ENCODE measurements around the gene PTTG2.

The PTTG2 gene

GRCh38 chr4:37989398-37990260, 29.4 kb downstream of the PTTG2 start:
- no peak for DNase-seq

- no peak for DNase-seq
These were observed 30.6 kb downstream of the PTTG2 start for GRCh38 chr4:37990731-37991245.

DNA sequence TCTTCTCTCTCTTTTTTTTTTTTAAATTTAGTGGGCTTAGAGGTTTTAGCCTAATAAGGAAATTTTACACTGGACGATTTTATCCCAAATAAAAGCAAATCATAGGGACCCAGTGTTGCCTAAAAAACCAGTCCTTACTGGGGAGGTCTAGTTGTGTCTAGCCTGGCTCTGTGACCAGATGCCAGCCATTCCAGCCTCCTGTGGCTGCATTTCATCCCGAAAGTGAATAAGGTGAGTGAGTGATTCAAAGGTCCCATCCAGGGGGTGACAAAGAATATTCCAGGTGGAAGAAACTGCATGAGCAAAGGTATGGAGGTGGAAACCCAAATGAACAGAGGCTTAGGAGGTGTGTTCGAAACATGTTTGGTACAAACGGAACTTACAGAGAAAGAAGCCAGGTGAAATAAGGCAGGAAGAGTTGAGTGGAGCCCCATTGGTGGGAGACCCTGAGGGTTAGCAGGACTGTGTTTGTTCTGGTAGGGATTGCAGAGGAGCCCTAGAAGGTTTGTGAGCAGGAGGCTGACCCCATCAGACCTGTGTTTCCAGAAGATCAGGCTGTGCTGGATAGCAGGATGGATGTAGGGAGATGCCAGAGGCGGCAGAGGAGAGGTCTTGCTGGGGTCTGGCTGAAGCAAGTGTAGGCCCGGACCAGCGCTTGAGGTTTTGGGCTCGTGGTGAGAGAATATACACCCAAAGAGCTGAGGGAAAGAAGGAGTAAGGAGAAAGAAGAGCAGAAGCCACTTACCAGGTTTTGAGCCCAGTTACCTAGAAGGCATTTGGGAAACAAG, 31.6 kb downstream of the PTTG2 start:
- no peak for DNase-seq

DNA sequence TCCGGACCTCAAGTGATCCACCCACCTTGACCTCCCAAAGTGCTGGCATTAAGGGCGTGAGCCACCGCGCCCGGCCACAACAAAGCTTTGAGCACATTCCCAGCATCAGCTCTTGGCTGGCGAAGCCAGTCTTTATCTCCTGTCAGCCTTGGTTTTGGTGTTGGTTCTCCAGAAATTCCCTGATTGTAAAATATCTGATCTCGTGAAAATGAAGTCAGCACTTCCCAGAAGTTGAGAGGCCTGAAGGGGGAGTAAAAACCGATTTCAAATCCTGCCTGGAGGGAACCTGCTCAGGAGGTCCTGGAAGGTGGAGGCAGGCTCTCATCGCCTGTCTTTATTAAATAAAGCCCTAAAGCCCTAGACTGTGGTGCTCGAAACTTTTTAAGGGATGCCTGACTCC, 33.6 kb downstream of the PTTG2 start:
- DNase-seq, result no peak

DNA sequence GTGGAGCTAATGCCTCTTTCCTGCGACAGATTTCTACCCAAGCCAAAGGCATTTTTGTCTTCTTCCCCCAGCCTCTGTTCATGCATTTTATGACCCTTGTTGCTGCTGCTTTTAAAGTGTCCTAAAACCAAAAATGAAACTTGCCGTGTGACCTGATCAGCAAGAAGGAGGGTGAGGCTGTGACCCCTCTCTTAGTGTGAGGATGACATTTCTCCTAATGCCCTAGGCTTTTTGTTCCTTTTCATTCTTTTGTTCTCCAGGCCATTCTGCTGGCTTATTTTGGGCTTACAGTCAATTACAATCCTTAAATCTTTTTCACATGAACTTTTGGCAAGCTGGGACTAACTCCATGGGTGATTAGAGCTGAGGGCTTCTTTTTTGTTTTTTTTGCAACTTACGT, 34.4 kb downstream of the PTTG2 start:
- no peak for DNase-seq

DNA sequence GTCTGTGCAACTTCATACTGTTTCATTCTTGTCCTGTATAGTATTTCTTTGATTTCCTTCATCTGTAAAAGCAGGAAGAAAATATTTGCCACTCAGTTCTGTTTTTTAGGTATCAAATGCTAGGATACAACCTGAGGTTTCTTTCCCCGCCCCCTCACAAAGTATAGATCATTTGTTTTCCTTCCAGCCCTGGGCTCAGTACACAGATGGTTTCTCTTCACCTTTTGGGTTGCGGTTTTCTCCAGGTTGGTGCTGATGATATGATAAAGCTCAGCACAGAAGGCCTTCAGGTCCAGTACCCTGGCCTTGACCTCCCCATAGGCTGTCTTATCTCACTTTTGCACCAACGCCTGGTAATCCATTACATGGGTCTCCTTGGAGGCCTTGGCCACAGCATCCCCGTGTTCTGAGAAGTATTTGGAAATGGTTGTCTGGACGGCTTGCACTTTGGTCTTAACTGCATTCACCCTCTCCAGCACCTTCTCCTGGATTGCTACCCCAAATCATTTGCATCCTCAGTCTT, 35.2 kb downstream of the PTTG2 start:
- no peak for DNase-seq

- no peak for DNase-seq
These were observed 36.0 kb downstream of the PTTG2 start for GRCh38 chr4:37995981-37996775.

GRCh38 chr4:37998226-37998625, 38.0 kb downstream of the PTTG2 start:
- no peak for DNase-seq

DNA sequence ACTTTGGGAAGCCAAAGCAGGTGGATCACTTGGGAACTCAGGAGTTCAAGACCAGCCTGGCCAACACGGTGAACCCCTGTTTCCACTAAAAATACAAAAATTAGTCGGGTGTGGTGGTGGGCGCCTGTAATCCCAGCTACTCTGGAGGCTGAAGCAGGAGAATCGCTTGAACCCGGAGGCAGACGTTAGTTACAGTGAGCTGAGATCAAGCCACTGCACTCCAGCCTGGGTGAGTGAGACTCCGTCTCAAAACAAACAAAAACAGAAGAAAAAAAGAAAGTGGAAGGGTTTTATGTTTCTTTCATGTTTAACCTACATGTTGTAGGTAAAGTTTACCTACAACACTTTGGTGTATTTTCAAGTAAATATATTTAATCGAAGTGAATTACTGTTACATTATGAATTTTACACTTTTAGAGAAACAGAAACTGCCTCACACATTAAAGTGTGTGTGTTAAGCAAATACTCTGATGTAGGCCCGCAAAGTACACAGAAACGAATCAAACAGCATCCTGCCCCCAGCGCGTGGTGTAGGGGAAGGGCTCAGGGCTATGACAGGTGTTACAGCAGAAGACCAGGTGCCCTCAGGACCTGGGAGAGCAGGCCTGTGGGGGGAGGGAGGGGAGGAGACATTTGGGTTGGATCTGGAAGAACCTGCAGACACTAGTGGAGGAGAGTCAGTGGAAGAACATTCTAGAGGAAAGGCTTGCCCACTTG, 39.0 kb downstream of the PTTG2 start:
- peak; percentile 59 for DNase-seq

DNA sequence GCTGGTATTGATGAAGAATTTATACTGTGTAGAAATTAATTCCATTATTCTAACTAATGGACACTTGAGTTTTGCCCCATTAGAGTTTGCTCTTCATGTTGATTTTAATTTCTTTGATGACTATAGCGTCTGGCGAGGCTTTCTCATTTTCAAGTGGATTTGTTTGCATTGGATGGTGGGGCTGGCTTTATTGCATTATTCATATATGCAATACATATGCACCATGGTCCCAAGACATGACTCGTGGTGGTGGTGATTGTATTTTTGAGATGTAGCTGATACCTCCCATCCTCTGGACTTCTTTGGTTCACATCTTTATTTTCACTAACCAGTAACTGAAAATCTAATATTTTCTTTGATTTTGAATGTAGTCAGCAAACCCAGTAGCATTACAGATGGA, 39.8 kb downstream of the PTTG2 start:
- no peak for DNase-seq

- DNase-seq, result no peak
These were observed 41.7 kb downstream of the PTTG2 start for GRCh38 chr4:38001927-38002326.

DNA sequence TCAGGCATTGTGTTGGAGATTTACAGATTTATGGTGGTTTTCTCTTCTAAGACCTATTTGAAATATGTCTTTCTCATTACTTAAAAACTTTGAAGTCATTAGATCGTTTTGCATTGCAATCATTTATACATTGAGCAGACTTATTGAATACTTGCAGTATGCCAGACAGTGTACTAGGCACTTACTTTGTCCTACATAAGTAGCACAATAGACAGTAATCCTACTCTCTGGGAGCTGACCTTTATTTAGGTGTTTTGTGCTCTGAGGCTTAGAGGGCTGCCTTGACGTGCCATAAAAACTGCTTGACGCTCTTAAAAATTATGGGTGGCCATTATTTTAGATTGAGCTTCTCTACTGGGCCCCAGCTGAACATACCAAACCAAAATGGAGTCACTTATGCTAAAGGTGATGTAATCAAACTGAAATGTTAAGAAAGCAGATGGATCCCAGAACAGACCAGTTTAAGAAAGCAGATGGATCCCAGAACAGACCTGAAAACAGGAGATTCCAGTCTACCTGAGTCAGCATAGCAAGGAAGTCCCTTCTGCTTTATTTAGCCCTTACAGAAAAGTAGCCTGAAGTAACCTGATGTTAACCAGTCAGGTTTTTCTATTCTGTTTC, 42.4 kb downstream of the PTTG2 start:
- DNase-seq, result no peak

DNA sequence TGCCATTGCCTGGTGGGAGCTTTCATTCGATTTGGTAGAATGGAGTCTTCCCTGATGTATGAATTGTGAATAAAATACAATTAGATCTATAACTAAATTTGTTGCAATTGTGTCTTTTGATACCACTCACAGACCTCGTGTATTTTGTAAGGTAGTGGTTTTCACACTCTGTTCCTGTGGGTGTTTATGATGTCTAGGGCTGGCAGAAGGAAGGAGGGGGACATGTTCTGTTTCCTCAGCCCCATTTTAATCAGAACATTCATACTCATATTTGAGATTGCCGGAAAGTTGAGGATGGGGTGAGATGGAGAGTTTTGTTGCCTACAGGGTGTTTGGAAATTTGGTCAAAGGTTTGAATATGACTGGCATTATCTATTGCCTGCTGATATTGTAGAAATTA, 42.9 kb downstream of the PTTG2 start:
- no peak for DNase-seq

GRCh38 chr4:38003628-38004027, 43.4 kb downstream of the PTTG2 start:
- no peak for DNase-seq

GRCh38 chr4:38004062-38004461, 43.9 kb downstream of the PTTG2 start:
- no peak for DNase-seq

DNA sequence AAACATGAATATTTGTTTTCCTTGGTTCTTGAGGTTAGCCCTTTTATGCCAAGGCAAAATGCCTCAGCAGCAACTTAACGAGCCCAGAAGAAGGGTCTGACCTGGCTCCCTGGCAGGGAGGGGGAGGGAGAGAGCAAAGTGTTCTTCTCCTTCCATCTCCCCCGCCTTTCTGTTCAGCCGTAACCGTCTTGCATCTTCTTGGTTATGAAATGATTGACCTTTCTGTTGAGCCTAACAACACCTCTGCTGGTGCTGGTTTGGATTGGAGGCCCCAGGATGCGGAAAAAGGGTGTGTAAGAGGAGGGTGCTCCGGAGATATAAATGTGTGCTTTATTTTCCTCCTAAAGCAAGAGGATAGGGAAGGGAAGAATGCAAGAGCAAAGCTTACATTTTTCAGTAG, 44.7 kb downstream of the PTTG2 start:
- no peak for DNase-seq

- DNase-seq, result no peak
These were observed 45.4 kb downstream of the PTTG2 start for GRCh38 chr4:38005637-38006036.

- no peak for DNase-seq
These were observed 47.4 kb downstream of the PTTG2 start for GRCh38 chr4:38007645-38008044.

GRCh38 chr4:38008571-38009021, 48.4 kb downstream of the PTTG2 start:
- no peak for DNase-seq

- no peak for DNase-seq
These were observed 49.2 kb downstream of the PTTG2 start for GRCh38 chr4:38009421-38009820.

- no peak for DNase-seq
These were observed 49.8 kb downstream of the PTTG2 start for GRCh38 chr4:38009949-38010348.
